GM18505 (cell line): Measurements from ENCODE around the gene LRCH3.

ENCODE experiments used
- ATAC-seq: cut with Tn5 transposase; IDR thresholded peaks from one replicate; pipeline ENCODE4 v1.9.1; 2021; ENCODE audit not compliant: unreplicated experiment
- POLR2A ChIP-seq: IDR thresholded peaks from 4 replicates; pipeline ENCODE4 v1.6.1; 2011; ENCODE audit warnings: borderline replicate concordance; ENCODE audit not compliant: insufficient read depth, insufficient read length; ENCODE audit errors: extremely low read depth

LRCH3 gene

DNA sequence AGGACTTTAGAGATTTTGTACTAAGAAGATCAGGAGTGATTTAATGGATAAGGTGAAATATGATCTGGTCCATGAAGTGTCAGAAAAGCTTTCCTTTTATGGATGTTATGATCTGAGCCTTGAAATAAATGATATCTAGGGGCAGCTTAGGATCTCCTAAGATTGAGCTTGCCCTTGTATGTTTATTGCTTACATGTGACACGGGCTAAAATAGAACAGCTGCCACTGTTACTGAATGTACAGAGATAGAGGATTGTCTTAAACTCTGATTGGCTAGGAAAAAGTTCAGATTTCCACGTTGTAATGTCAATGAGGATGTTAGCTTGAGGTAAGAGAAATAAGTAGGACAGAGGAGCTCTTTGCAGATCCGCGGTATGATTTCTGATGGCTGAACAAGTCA, 32.5 kb upstream of the LRCH3 start:
- no peak for ATAC-seq
- no peak for TF ChIP-seq POLR2A

DNA sequence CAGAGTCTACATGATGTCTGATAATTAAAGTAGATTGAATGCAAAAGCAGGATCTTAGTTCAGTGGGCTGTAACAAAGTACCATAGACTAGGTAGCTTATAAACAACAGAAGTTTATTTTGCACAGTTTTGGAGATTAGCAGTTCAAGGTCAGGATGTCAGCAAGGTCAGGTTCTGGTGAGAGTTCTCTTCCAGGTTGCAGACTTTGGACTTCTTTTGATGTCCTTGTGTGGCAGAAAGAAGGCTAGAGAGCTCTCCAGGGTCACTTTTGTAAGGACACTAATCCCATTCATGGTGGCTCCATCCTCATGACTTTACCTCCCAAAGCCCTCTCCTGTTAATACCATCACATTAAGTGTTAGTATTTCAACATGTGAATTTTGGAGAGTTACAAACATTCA, 29.3 kb upstream of the LRCH3 start:
- no peak for ATAC-seq
- TF ChIP-seq POLR2A = no peak

DNA sequence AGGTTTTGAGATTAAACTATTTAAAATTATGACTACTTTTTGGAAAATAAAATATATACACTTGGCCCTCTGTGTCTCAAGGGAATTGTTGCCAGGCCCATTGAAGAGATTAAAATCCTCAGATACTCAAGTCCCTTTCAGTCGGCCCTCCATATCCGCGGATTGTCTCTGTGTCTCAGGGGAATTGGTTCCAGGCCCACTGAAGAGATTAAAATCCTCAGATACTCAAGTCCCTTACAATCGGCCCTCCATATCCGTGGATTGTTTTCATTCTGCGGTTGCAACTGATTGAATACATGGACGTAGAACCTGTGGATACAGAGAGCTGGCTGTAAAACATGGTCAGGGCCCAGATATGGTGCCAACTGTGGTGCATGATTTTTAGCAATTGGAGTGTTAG, 15.7 kb upstream of the LRCH3 start:
- ATAC-seq = no peak
- no peak for TF ChIP-seq POLR2A

DNA sequence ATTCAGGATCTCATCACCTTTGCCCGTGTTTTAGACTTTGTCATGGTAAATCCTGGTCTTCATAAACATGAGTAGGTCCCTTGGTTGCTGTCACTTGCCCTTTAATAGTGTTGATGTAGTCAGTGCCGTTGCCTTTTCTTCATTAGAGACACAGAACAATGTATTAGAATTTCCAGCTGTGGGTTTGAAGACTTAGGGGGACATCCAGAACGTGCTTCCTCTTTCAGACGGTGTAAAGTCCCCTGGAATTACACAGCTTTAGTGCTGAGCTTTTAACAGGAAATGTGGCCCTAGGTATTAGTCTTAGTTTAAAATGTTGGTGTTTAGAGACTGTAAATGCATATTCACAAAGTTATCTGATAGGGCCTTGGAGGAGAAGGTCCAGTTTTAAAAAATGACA, 8.8 kb upstream of the LRCH3 start:
- ATAC-seq = no peak
- no peak for TF ChIP-seq POLR2A

DNA sequence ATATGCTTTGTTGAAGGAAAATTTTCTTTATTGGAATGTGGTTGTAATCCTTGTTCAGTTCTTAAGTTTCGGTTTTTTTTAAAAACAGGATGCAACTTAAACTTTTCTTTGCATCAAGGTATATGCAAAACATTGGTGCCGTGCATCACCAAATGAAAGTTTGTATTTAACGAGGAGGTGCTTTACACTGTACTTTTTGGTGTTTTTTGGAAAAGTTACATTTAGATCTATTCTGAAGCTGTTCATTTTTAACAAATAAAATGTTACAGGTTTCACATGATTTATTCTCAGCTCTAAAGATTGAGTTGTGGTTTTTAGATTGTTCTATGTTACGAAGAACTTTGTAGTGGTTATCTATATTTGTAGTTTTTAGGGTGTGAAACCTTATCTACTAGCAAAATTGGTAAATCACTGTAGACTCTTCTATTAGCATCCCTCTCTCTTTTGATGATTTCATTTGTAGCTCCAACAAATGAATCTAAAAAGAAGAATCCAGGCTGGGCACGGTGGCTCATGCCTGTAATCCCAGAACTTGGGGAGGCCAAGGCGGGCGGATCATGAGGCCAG, 7.0 kb upstream of the LRCH3 start:
- TF ChIP-seq POLR2A = peak; percentile 20
- no peak for ATAC-seq

DNA sequence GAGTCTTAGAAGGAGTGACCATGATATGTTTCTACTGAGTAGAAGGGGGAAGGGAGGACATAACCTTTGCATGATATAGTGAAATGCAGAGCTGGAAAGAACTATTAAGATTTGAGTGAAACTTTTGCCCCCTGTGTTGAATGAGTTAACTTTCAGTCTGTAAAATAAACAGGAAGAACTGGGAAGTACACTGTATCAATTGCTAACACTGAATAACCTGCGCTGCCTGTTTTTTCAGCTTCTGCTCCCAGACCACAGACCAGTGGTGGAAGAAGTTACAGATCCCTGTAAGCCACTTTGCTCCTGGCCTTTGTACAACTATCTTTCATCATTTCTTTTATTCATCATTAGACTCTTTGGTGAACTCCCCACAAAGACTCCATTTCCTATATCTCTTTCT, 3.6 kb upstream of the LRCH3 start:
- TF ChIP-seq POLR2A = no peak
- ATAC-seq = no peak

DNA sequence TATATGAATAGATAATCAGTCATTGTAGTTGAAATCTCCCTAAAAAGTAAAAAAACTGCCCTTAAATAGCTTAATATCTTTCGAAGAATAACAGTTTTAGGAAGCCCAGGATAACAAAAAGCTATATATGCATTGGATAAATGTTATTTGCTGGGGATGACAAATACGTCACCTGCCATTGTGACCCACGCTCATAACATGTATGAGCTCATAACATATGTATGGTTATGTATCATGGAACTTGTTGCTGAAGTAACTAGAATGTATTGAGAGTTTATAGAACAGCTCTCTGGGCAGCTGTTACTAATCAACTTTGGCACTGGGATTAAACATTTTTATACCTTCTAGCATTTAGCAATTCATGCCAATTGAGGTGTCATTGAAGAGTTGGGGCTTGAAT, 1.7 kb upstream of the LRCH3 start:
- no peak for TF ChIP-seq POLR2A
- no peak for ATAC-seq

DNA sequence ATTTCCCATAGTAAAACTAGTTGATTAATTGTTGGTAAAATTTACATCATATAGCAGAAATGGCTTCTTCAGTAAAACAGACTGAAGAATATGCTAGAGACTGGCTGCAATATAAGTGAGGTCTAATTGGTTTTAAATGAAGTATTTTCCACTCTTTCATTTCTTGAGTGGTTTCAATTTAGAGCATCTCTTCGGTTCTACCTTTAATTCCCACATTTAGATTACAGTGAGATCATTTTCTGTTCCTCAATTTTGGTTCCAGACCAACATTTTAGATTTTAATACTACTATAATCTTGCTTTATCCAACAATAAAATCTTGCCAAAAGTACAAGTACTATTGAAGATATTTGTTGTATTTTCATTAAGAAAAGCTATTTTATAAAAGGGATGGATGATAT, 1.0 kb upstream of the LRCH3 start:
- TF ChIP-seq POLR2A = no peak
- ATAC-seq = no peak

DNA sequence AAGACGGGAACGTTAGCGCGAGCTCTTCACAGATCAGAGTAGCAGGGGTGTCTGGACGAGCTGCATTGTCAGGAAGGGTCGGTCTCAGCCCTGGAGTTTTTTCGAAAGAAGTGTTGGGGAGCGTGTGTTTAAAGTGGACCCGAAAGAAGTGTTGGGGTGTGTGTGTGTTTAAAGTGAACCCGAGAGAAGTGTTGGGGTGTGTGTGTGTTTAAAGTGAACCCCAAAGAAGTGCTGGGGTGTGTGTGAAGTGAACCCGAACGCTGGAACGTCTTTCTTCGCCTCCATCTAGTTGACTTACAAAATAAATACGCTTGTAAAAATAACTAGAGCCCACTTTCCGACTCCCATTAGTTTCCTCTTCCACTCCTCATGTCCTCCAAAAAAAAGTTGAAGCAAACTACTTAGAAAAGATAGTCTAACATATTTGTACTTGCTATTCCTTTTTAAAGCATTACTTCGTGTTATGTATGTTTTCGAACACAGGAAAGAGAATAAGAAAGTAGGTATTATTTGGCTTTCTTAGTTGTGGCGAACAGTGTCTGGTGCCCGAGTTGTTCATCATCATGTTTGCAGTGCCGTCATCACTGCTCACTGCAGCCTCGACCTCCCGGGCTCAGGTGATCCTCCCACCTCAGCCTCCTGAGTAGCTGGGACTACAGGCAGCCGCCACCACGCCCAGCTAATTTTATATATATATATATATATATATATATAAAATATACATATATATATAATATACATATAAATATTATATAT, 1.0 kb downstream of the LRCH3 start:
- peak; percentile 22 for ATAC-seq
- no peak for TF ChIP-seq POLR2A

DNA sequence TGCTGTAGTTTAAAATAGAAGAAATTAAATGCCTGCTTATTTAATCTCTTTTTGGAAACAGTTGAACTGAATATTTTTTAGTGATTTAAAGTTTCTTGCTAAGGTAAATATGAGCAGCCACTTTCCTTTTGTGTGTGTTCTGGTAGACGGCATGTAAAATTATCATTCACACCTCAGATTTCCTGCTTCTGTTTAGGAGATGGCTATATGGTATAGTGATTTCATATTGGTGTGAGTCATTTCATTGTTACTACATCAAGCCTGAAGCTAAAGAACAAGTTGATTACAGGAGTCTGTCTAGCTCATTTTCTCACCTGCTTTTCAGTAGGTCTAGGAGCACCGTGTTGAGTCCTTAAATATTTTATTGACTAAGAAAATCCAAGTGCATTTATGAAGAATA, 2.2 kb downstream of the LRCH3 start:
- TF ChIP-seq POLR2A = no peak
- no peak for ATAC-seq

DNA sequence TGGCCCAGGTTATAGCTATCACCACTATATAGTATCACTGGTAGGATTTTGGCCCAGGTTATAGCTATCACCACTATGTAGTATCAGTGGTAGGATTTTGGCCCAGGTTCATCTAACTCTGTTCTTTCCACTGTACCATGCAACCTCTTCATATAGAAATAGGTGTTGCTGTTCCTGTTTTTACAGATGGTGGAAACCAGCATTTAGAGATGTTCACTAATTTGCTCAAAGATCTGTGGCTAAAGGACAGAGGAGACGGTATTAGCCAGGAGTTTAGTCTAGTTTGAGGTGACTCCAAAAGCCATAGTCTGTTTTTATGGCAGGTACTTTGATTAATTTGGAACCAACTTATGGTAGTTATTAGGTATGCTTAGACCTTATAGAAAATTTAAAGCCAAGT, 3.1 kb downstream of the LRCH3 start:
- TF ChIP-seq POLR2A = no peak
- no peak for ATAC-seq

DNA sequence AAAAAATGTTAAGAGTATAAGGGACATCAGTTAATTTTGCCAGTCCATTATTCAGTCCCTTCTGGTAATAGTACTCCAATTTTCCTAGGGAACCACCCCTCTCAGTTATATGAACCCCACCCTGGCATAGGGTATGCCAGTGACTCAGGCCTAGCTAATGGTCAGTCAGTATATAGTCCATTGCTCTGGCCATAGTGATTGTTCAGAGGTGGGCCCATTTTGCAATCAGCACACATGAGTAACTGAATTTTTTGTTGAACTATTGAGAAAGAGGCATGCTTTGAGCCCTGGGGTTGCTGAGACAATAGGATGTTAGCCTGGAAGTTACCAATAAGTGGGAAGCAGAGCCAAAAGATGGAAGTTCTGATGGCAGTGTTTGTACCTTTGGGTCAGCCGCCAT, 4.1 kb downstream of the LRCH3 start:
- no peak for ATAC-seq
- TF ChIP-seq POLR2A = no peak

DNA sequence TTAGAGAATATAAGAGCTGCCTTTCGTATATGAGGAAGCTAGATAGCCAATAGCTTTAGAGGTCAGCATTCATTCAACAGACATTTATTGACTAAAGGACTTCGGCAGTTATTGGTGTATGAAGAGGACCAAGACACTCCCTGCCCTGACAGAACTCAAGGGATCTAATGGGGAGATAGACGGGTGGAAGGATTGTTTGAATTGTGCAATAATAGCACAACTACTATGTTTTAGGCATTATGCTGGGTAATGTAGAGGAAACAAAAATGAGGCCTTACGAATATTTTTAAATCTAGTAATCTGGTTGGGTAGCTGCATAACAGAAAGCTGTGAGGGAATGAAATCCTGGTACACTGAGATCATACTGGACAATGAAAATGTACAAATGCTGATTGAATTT, 5.0 kb downstream of the LRCH3 start:
- no peak for TF ChIP-seq POLR2A
- no peak for ATAC-seq

DNA sequence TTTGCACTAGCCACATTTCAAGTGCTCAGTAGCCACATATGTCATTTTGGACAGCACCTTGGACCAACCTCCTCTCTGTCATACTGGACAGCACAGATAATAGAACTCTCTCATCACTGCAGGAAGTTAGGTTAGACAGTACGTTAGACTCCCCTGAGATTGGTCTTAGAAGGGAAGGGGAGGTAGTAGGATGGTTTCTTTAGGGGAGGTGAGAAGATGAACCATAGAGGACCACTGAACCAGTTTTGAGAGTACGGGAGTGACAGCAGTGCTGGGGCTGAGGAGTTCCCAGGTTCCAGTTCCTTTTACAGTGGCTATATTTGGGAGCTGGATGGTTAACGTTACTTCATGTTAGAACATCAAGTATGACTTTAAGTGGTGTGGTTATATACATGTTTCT, 7.8 kb downstream of the LRCH3 start:
- TF ChIP-seq POLR2A = peak; percentile 40
- ATAC-seq = peak; percentile 47

DNA sequence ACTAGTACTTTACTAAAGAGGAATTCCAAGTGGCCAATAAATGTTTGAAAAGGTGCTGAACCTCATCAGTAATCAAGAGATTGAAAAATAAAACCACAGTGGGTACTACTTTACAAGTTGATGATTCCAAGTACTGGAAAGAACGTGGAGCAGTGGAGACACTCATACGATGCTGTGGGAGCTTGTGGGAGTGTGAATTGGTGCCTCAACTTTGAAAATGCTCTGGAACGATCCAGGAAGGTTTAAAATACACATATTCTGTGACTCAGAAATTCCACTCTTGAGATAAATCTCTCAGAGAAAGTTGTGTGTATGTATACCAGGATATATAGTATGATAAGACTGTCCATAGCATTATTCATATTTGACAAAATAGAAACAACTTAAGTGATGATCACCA, 9.3 kb downstream of the LRCH3 start:
- ATAC-seq = no peak
- no peak for TF ChIP-seq POLR2A

DNA sequence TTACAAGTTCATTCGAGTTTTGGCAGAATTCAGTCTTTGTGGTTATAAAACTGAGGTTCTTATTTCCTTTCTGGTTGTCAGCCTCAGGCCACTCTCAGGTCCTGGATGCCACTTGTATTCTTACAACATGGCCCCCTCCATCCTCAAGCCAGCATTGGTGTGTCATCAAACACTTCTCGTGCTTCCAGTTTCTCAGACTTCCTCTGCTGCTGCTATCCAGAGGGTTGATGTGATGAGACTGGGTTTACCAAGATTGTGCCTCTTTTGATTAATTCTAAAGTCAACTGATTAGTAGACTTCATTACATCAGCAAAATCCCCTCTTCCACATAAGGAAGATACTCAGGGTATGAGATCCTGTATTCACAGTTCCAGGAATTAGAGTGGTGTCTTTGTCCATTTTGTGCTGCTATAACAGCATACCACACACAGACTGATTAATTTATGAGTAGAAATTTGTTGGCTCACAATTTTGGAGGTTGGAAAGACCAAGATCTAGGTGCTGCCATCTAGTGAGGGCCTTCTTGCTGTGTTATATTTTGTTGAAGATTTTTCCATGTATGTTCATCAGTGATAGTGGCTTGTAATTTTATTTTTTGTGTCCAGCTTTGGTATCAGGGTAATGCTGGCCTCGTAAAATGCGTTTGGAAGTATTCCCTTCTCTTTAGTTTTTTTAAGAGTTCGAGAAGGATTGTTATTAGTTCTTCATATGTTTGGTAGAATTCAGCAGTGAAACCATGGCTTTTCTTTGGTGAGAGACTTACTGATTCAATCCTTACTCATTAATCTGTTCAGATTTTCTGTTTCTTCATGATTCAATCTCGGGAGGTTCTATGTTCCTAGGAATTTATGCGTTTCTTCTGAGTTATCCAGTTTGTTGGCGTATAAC, 11.1 kb downstream of the LRCH3 start:
- TF ChIP-seq POLR2A = no peak
- ATAC-seq = no peak
